HCT116 (cell line): Measurements from ENCODE around the gene IGFBPL1. TPM values are rescaled to one million over a fixed set of nuclear protein-coding genes. Genes with fewer than 3 reads are reported as not detected.

Source experiments
- ATAC-seq: fragments of 200-7000 bp; cut with Tn5 transposase; 2 replicates; pipeline ENCODE4 v1.9.1; 2020; ENCODE audit warnings: mild to moderate bottlenecking, moderate library complexity
- BruUV-seq: library from RNA; stranded (reverse); fragments of 400-500 nt; replicated peaks from 2 replicates; lab custom pipeline; 2021; lab: Mats Ljungman, UMichigan
- CTCF ChIA-PET: fragments of 300-600 bp; sonication (Branson Sonifier 250); formaldehyde crosslinking; loops from one replicate; lab custom pipeline; 2021; ENCODE audit warnings: antibody characterized with exemption; lab: Charles Lee
- POLR2A ChIA-PET: fragments of 300-600, 350-600 bp; sonication (Branson Sonifier 250); formaldehyde crosslinking; loops from one replicate; lab custom pipeline; 2021; ENCODE audit warnings: antibody characterized with exemption; lab: Charles Lee
- RAD21 ChIA-PET, 2 experiments: fragments of 300-600 bp; sonication (Branson Sonifier 250); formaldehyde crosslinking; loops; one replicate each; lab custom pipeline; 2023; ENCODE audit warnings: low total read pairs in 2 of 2; ENCODE audit not compliant: uncharacterized antibody in 2 of 2, unreplicated experiment in 2 of 2, low non-redundant PET in 1 of 2; lab: Charles Lee
- DNase-seq: peaks from one replicate; pipeline ENCODE4 v3.0.0-alpha.2; 2010; ENCODE audit warnings: low read depth, low spot score
- H2AFZ ChIP-seq: fragments of 200-600 bp; shearing (Covaris generic), sonication (generic); 2 replicates; pipeline ENCODE4 v1.6.1; 2017; ENCODE audit warnings: low read depth, mixed run types, mixed read lengths, antibody characterized with exemption, low read length; ENCODE audit not compliant: poor library complexity, severe bottlenecking
- H3K27ac ChIP-seq: 2 replicates; pipeline ENCODE4 v1.5.1; 2012; ENCODE audit warnings: low read depth, low read length
- H3K27me3 ChIP-seq: fragments of 200-600 bp; sonication (generic); 2 replicates; pipeline ENCODE4 v1.6.1; 2016; ENCODE audit warnings: mixed run types, low read length, mixed read lengths; ENCODE audit not compliant: insufficient read depth
- H3K36me3 ChIP-seq, 2 experiments: fragments of 200-500 bp in 1 of 2; fragments of 200-600 bp in 1 of 2; sonication (Bioruptor generic) in 1 of 2; sonication (generic) in 1 of 2; 2 replicates each; pipeline versions ENCODE4 v1.5.1 to v1.6.1; 2014 to 2016; ENCODE audit warnings: low read length in 2 of 2, inconsistent platforms in 1 of 2, mixed read lengths in 1 of 2, mixed run types in 1 of 2; ENCODE audit not compliant: insufficient read depth in 2 of 2, control insufficient read depth in 1 of 2
- H3K4me1 ChIP-seq, 2 experiments: fragments of 200-600 bp in 1 of 2; sonication (generic) in 1 of 2; 2 replicates each; pipeline versions ENCODE4 v1.5.1 to v1.6.1; 2012 to 2017; ENCODE audit warnings: low read length in 2 of 2, inconsistent platforms in 1 of 2, mild to moderate bottlenecking in 1 of 2, mixed read lengths in 1 of 2, mixed run types in 1 of 2, moderate library complexity in 1 of 2; ENCODE audit not compliant: insufficient read depth in 2 of 2, control insufficient read depth in 1 of 2
- H3K4me2 ChIP-seq: fragments of 200-600 bp; sonication (generic); 2 replicates; pipeline ENCODE4 v1.6.1; 2017; ENCODE audit warnings: mixed run types, low read length, mixed read lengths
- H3K4me3 ChIP-seq, 2 experiments: fragments of 200-600 bp in 1 of 2; sonication (generic) in 1 of 2; replicated peaks in 1 of 2; 2 replicates each; pipeline ENCODE4 v1.5.1; 2011 to 2016; ENCODE audit warnings: low read length in 2 of 2, control low read depth in 1 of 2, low read depth in 1 of 2, mild to moderate bottlenecking in 1 of 2, mixed read lengths in 1 of 2, mixed run types in 1 of 2
- H3K79me2 ChIP-seq: fragments of 200-600 bp; sonication (generic); 2 replicates; pipeline ENCODE4 v1.6.1; 2017; ENCODE audit warnings: mild to moderate bottlenecking, mixed run types, low read length, moderate library complexity, mixed read lengths; ENCODE audit not compliant: insufficient read depth
- H3K9ac ChIP-seq: fragments of 200-600 bp; sonication (generic); 2 replicates; pipeline ENCODE4 v1.6.1; 2016; ENCODE audit warnings: low read length, mixed read lengths
- H3K9me2 ChIP-seq: fragments of 200-600 bp; sonication (generic), shearing (Covaris generic); 2 replicates; pipeline ENCODE4 v1.6.1; 2017; ENCODE audit warnings: mixed run types, mild to moderate bottlenecking, moderate library complexity; ENCODE audit not compliant: insufficient read depth
- H3K9me3 ChIP-seq, 2 experiments: fragments of 200-500 bp in 1 of 2; fragments of 200-600 bp in 1 of 2; sonication (Bioruptor generic) in 1 of 2; sonication (generic) in 1 of 2; 2 replicates each; pipeline ENCODE4 v1.6.1; 2014 to 2017; ENCODE audit warnings: low read length in 2 of 2, mixed read lengths in 2 of 2, inconsistent platforms in 1 of 2, low read depth in 1 of 2, mild to moderate bottlenecking in 1 of 2, mixed run types in 1 of 2, moderate library complexity in 1 of 2; ENCODE audit not compliant: control insufficient read depth in 1 of 2, insufficient read depth in 1 of 2
- H4K20me1 ChIP-seq: fragments of 200-600 bp; sonication (generic), shearing (Covaris generic); 2 replicates; pipeline ENCODE4 v1.6.1; 2017; ENCODE audit warnings: mixed run types, mild to moderate bottlenecking, moderate library complexity; ENCODE audit not compliant: insufficient read depth
- CBX3 ChIP-seq: IDR thresholded peaks from 2 replicates; pipeline ENCODE4 v1.6.1; 2012; ENCODE audit warnings: low read depth
- CEBPB ChIP-seq: IDR thresholded peaks from 2 replicates; pipeline ENCODE4 v1.6.1; 2012; ENCODE audit warnings: low read depth
- CTCF ChIP-seq, 3 experiments: fragments of 200-600 bp in 1 of 3; sonication (generic) in 1 of 3; IDR thresholded peaks in 2 of 3; conservative IDR thresholded peaks in 1 of 3; 2 replicates each; pipeline ENCODE4 v1.5.1; 2012 to 2017; ENCODE audit warnings: low read depth in 2 of 3, low read length in 2 of 3, antibody characterized with exemption in 1 of 3, borderline replicate concordance in 1 of 3, control low read depth in 1 of 3, mild to moderate bottlenecking in 1 of 3, mixed read lengths in 1 of 3, mixed run types in 1 of 3, moderate library complexity in 1 of 3; ENCODE audit not compliant: insufficient read depth in 1 of 3
- ELF1 ChIP-seq: IDR thresholded peaks from 2 replicates; pipeline ENCODE4 v1.6.1; 2012; ENCODE audit warnings: low read depth, borderline replicate concordance
- JUND ChIP-seq: IDR thresholded peaks from 2 replicates; pipeline ENCODE4 v1.6.1; 2012
- REST ChIP-seq: IDR thresholded peaks from 2 replicates; pipeline ENCODE4 v1.6.1; 2012; ENCODE audit warnings: low read depth
- SIN3A ChIP-seq: IDR thresholded peaks from 2 replicates; pipeline ENCODE4 v1.6.1; 2012; ENCODE audit warnings: low read depth
- ZNF274 ChIP-seq: fragments of 200-500 bp; sonication (Bioruptor generic); IDR thresholded peaks from 2 replicates; pipeline ENCODE4 v1.6.1; 2014; ENCODE audit warnings: mild to moderate bottlenecking, low read depth, low read length, inconsistent platforms
- intact Hi-C: fragments of 100-400 bp; cut with micrococcal nuclease; formaldehyde crosslinking; loops from 2 replicates; pipeline ENCODE4 v1.10.0; 2022
- total RNA-seq: library from RNA; stranded (reverse); gene quantifications from one replicate; pipeline ENCODE4 v1.2.1, GENCODE V29; 2021; ENCODE audit not compliant: unreplicated experiment
- TF ChIP-seq, protein P1 (sequence below): IDR thresholded peaks from 2 replicates; pipeline ENCODE4 v1.6.1; 2011; ENCODE audit warnings: mild to moderate bottlenecking, low read length, moderate library complexity; ENCODE audit not compliant: insufficient replicate concordance; ENCODE audit errors: extremely low read depth

Gene IGFBPL1
- total RNA-seq, 1 experiment from 2014 or later = not detected

DNA sequence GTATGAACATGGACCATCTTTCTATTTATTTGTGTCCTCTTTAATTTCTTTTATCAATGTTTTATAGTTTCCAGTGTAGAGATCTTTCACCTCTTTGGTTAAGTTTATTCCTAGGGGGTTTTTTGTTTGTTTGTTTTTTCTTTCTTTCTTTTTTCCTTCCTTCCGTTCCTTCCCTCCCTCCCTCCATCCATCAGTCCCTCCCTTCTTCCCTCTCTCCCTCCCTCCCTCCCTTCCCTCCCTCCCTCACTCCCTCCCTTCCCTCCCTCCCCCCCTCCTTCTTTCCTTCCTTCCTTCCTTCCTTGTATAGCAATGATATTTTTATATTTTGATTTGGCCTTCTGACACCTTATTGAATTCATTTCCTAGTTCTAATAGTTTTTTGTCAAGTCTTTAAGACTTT is 23.4 kb upstream of the IGFBPL1 start:
- BruUV-seq = no TSS peak
- Histone ChIP-seq H3K79me2 (no peaks in the 10 kb centered on the region), H3K27ac (no peak overlapping the region), H2AFZ (no peak overlapping the region), H3K4me3 (no peak overlapping the region), H3K9me2 (no peaks in the 10 kb centered on the region), H3K27me3 (no peaks in the 10 kb centered on the region; the same call in 1 of the 2 replicates), H3K9ac (no peak overlapping the region), H3K4me1 (peaks cover 0 to 9% of the 10 kb centered on the region in 2 experiments; a peak in 1 of 4 replicates), H3K9me3 (no peaks in the 10 kb centered on the region), H4K20me1 (no peaks in the 10 kb centered on the region), H3K4me2 (no peak overlapping the region), H3K36me3 (no peaks in the 10 kb centered on the region)
- RAD21 ChIA-PET = no interaction called here
- CTCF ChIA-PET = no interaction called here
- DNase-seq (no peak), ATAC-seq (no peak)
- TF ChIP-seq CBX3 (no peak), ZNF274 (no peak), SIN3A (no peak), JUND (no peak), CEBPB (no peak), ELF1 (no peak), REST (no peak), CTCF (IDR thresholded peaks at IDR 0.05 in 2 of 3, conservative IDR thresholded peaks at IDR 0.05 in 1 of 3; ENCODE audit: borderline replicate concordance in 1 of 3, insufficient read depth in 1 of 3, low read depth in 2 of 3, low read length in 2 of 3) (no peak)
- TF ChIP-seq, protein P1, sequence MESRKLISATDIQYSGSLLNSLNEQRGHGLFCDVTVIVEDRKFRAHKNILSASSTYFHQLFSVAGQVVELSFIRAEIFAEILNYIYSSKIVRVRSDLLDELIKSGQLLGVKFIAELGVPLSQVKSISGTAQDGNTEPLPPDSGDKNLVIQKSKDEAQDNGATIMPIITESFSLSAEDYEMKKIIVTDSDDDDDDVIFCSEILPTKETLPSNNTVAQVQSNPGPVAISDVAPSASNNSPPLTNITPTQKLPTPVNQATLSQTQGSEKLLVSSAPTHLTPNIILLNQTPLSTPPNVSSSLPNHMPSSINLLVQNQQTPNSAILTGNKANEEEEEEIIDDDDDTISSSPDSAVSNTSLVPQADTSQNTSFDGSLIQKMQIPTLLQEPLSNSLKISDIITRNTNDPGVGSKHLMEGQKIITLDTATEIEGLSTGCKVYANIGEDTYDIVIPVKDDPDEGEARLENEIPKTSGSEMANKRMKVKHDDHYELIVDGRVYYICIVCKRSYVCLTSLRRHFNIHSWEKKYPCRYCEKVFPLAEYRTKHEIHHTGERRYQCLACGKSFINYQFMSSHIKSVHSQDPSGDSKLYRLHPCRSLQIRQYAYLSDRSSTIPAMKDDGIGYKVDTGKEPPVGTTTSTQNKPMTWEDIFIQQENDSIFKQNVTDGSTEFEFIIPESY = no peak
- POLR2A ChIA-PET = no interaction called here
- intact Hi-C loops = no loop called here
